Medulla oblongata (tissue), 1 donor: ENCODE measurements around the gene IGIP.
A peak's percentile ranks its signal among the peaks of the same experiment; 100 is the strongest.

Experiments used
- DNase-seq: peaks from one replicate; pipeline ENCODE4 v3.0.0-alpha.2; 2015; ENCODE audit errors: extremely low spot score

IGIP gene

DNA sequence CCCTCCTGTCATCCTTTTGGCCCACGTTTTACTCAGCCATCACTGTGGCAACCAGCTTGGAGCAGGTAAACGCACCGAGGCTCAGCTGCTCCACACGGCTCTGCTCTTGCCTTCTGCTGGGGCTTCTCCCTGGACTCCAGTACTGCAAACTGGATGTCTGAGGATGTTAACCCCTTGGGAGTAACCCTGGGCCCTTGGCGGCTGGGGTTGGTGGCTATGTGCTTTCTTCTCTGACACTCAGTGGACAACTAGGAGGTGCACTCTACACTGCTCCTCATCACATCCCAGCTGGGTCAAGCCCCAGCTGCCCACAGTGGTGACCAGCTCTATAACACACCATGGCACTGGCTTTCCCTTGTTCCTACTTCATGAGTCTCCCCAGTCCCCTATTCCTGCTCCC, 37.0 kb downstream of the IGIP start:
- no peak for DNase-seq

GRCh38 chr5:140165101-140165922, 39.6 kb downstream of the IGIP start:
- no peak for DNase-seq

DNA sequence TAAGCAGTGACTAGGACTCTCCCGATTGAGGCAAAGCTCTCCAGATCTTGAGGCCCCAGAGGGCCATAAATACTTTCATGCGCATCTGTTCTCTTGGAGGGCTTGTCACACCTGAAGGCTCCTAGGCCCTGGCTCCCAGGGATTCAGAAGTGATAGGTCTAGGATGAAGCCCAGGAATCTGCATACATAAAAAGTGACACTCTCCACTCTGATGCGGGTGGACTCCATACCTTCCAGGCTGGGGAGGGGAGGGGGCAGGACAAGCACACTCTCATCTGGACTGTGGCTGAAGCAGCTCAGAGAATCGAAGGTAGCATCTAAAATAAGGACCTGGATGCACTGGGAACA, 40.2 kb downstream of the IGIP start:
- no peak for DNase-seq

DNA sequence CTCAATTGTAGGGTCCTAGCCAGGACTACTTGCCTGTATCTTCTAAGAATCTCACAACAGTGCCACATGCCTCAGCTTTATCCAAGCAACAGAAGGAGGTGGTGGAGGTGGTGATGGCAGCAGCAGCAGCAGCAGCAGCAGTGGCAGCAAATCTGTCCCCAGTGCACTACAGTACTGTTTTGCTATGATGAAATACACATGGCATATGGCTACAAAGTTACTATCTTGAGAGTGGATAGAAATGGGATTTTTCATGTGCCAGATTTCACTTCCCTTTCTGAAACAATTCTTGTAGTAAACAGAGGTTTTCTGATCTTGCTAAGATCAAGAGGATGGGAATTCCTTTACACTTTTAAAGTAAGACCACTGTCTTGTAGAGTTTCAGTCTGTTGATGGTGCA, 41.2 kb downstream of the IGIP start:
- no peak for DNase-seq

GRCh38 chr5:140168371-140168770, 42.6 kb downstream of the IGIP start:
- no peak for DNase-seq

- DNase-seq: no peak
Measured at GRCh38 chr5:140169410-140169809, 43.7 kb downstream of the IGIP start.

GRCh38 chr5:140172483-140172882, 46.7 kb downstream of the IGIP start:
- DNase-seq: no peak

GRCh38 chr5:140174014-140174413, 48.3 kb downstream of the IGIP start:
- no peak for DNase-seq

- peak; percentile 97 for DNase-seq
Measured at GRCh38 chr5:140174465-140175366, 49.0 kb downstream of the IGIP start, which contains the start of gene CYSTM1. CYSTM1 (plus strand) TSS chr5:140175188; CDS start chr5:140194466, 19,278 bp downstream.

- DNase-seq: peak; percentile 57
Measured at GRCh38 chr5:140175367-140176030, 49.8 kb downstream of the IGIP start.

DNA sequence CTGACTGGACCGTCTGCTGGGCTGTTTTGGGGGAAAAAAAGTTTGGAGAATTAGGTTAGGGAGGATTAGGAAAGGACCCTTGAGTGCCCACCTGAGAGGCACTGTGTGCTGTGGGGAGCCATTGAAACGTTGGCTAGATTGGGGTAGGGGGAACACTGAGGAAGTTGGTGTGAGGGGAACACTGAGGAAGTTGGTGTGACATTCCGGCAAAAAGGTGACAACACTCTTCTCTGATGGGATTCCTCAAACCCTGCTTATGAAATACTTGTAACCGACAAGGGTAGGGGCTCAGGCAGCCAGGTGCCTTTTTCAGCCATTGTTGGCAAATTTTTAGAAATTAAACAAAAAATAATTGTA, 50.3 kb downstream of the IGIP start:
- no peak for DNase-seq

DNA sequence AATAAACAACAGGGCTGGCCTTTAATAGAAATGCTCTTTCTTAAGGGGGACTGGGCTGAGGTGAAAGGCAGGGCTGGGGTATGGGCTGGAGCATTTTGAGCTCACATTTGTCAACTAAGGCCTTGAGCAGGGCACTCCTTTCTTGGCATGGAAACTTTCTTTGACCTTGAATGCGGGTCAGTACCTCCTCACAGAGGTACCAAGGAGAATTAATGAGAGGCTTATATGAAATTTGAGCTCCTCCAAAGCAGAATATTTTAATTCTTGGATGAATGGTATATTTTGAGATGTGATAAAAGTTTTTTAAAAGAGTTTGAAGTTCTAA, 52.3 kb downstream of the IGIP start:
- peak; percentile 37 for DNase-seq

DNA sequence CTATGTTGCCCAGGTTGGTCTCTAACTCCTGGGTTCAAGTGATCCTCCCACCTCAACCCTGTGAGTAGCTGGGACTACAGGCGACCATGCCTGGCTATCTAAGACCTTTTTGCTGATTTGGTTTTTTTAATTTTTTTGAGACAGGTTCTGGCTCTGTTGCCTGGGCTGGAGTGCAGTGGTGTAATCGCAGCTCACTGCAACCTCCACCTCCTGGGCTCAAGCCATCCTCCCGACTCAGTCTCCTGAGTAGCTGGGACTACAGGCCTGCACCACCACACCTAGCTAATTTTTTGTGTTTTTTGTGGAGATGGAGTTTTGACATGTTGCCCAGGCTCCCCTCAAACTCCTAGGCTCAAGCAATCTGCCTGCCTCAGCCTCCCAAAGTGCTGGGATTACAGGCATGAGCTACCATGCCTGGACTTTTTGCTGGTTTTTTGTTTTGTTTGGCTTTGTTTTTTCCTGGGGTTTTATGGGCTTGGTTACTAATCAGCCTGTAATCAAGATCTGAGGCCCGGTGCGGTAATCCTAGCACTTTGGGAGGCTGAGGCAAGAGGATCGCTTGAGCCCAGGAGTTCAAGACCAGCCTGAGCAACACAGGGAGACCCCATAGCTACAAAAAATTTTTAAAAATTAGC, 52.9 kb downstream of the IGIP start:
- DNase-seq: no peak
